ENCODE measurements around the gene CDKAL1.
"Not testable (repeated sequence)": the region's sequence is repeated elsewhere in the genome, so short reads cannot be mapped to it uniquely, and the experiment has no call there.

The CDKAL1 gene

DNA sequence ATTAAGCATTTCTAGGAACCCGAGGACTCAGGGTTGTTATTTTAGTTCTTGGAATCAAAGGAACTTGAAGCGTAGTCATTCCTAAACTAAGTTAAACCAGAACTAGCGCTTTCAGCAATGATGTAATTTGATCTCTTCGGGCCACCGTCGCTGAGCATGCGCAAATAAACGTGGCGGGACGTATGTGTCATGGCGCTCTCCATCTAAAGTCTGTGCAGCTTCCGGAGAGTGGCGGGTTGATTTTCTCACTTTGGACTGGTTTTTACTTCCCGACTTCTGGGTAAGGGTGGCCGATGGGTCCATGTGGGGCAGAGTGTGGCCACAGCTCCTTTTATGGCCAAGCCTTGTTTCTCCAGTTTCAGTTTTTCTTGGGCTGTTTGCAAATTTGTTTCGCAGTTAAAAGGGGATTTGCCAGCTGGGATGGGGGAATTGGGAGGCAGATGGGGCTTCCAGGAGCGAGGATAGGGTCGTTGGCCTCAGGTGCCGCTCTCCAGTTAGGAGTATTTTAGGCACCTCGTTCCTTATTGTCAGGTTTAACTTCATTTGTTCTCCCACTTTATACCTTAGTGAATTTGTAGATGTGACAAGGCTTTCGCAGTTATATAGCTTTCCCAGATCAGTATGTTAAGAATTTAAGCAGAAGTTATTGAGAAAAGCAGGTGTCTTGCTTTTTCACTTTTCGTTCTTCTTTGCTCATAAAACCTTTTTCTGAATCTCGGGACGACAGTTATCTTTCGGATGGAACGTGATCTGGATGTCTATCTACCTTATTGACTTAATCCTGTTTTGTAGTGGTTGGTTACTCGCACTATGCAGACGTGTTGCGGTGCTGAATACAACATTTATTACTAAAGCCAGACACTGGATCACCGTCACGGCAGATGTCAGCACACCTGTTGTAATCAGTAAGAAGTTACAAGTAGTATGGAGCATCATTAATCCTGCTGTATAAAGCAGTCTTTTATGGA, at the start of gene CDKAL1:
CDKAL1 (plus strand) TSS at position 163 of the 968 bp plus-strand sequence. CDS start 11,894 bp downstream, outside the sequence.
- DNase-seq (ENCODE audit: low read depth in 2 of 2): peak; percentile 76 to 77

DNA sequence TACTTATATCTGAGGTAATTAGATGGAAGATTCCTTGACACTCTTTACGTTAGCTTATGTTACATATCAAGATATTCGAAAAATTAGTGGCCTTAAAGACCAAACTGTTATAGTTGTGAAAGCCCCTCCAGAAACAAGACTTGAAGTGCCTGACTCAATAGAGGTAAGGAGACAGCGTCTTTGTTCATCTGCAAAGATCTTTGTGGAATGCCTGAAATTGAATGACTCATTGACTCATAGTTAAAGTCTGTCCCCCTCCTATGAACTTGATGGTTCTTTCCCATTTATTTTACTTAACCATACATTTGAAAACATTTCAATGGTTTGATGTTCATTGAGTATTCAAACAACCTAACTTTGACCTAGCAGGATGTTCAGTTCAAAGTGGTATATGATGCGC, 47.6 kb upstream of the CDKAL1 start:
- no peak for DNase-seq (ENCODE audit: low read depth in 2 of 2)

DNA sequence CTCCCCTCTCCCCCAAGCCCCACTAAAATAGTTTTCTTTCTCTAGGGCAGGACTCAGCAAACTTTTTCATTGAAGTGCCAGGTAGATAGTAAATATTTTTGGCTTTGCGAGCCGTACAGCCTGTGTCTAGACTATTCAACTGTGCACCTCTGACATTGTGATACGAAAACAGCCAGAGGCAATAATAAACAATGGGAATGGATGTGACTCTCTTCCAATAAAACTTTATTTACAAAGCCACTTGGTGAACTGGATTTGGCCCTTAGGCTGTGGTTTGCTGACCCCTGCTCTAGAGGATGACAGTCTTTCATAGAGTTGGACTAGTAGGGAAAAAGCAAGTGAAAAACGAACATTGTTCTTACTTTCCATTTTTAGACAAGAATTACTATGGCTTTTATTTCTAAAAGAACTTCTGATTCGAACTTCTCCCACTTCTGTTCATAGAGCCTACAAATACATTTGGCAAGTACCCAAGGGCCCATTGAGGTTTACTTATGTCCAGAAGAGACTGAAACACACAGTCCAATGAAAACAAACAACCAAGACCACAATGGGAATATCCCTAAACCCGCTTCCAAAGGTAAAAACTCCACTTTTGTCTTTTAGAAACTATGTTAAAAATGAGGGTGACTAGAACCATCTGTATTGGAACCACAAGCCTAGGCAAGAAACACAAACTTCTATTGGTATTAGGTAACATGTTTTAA, 46.4 kb upstream of the CDKAL1 start:
- no peak for DNase-seq (ENCODE audit: low read depth in 2 of 2)

DNA sequence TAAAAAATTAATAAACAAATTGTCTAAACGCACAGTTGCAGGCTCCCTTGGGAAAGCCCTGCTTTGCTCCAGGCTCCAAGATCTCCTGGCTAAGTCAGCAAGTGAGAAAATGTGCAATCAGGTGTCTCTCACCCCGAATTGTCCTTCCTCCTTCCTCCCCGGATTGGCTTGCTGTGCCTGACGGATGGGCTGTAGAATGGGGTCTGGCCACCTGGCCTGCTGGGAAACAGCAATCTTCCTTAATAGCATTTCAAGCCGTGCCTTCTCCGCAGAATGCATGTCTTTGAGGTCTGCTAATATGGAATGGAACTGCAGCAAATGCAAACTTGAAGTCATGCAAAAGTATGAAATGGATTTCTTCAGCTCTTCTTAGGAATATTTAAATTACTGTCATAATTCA, 43.7 kb upstream of the CDKAL1 start:
- no peak for DNase-seq (ENCODE audit: low read depth in 2 of 2)

DNA sequence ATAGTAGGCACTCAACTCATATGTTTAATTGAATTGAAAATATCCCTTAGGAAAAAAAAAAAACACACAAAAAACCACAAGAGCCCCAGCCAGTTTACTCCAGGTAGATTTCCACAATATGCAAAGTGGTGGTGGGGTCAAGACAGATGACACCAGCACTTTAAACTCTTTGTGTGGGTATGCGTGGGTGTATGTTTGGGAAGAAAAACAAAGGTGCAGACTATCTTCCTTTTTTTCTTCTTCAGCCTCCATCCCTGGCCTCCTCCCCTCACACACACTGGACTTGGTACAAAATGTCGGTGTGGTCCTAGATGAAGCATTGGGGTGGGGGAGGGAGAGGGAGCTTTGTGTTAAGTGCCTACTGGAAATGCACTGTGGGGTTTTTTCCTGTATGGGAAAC, 42.2 kb upstream of the CDKAL1 start:
- no peak for DNase-seq (ENCODE audit: low read depth in 2 of 2)

- no peak for DNase-seq (ENCODE audit: low read depth in 2 of 2)
Measured at GRCh38 chr6:20497216-20498040, 36.8 kb upstream of the CDKAL1 start.

DNA sequence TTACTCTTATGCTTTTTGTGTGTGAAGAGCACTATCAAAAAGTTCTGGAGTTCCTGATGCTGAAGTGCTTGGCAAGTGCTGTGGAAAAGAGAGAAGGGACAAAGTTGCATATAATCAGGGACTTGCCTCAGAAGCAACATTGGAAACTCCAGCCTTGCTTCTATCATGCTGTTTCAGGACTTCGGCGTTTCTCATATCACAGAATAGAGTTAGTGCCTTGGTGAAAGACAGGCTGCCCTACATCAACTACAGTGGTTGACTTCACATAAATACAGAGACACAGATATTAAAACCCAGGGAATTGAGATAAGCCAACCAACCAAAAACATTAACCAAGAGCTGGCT, 36.2 kb upstream of the CDKAL1 start:
- no peak for DNase-seq (ENCODE audit: low read depth in 2 of 2)

GRCh38 chr6:20509212-20509611, 25.0 kb upstream of the CDKAL1 start:
- no peak for DNase-seq (ENCODE audit: low read depth in 2 of 2)

DNA sequence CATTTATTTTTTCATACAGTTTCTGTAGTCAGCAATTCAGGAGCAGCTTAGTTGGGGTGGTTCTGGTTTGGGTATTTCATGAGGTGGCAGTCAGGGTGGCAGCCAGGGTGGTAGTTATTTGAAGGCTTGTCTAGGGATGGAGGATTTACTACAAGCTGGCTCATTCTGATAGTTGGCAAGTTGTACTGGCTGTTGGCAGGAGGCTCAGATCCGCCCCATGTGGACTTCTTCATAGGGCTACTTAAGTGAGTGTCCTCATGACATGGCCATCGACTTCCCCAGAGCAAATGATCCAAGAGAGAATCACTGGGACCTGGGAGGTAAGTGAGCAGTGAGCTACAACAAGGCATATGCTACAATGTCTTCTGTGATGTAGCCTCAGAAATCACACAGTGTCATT, 22.4 kb upstream of the CDKAL1 start:
- no peak for DNase-seq (ENCODE audit: low read depth in 2 of 2)

GRCh38 chr6:20525208-20525607, 9.0 kb upstream of the CDKAL1 start:
- not testable (repeated sequence) for DNase-seq (ENCODE audit: low read depth in 2 of 2)

DNA sequence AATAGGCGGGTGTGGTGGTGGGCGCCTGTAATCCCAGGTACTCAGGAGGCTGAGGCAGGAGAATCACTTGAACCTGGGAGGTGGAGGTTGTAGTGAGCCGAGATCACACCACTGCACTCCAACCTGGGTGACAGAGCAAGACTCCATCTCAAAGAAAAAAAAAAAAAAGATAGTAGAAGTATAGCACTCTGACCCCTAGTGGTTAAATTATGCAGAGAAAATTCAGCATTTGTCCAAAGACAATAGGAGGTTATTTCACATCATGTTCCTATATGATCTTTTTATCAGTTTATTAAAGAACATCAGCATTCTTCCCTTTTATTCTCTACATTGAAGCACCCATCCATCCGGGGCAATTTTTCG, 5.2 kb upstream of the CDKAL1 start:
- DNase-seq (ENCODE audit: low read depth in 2 of 2): not testable (repeated sequence)

DNA sequence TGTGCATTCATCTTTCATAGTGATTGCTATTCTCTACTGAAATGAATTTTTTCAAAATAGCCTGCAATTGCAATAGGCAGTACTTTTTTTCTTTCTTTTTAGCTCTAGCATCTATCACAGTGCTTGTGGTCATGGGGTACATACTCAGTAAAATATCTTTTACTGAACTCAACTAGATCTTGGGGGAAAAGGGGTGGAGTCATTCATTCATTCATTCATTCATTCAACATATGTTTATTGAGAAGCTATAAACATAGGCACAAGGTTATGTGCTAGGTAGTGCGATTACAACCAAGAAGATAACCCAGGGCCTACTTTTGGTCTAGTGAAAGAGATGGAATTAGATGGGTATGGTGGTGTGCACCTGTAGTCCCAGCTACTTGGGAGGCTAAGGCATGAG, 1.4 kb upstream of the CDKAL1 start:
- DNase-seq (ENCODE audit: low read depth in 2 of 2): no peak

- no peak for DNase-seq (ENCODE audit: low read depth in 2 of 2)
Measured at GRCh38 chr6:20533746-20534294, 437 bp upstream of the CDKAL1 start.

DNA sequence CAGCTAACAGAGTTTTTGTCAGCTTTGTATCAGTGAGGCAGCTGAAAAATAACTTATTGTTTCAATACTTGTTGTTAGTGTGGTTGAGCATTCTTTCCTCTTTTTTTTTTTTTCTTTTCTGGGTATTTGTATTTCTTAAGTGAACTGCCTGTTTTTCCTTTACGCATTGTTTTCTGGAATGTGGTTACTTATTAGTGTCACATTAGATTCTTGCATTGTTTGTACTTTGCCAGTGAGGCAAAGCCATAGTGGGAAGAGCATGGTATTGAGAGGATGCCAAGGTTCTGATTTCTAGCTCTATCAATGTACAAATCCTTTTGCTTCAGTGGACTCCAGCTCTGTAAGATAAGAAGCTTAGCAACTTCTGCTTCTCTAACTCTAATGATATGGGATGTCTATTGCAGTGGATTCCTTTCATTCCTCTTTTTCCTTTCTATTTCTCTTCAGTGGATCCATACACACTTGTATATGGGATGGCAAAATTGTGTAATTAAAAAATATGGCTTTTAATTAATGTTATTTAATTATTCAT, 3.9 kb downstream of the CDKAL1 start:
- no peak for DNase-seq (ENCODE audit: low read depth in 2 of 2)

DNA sequence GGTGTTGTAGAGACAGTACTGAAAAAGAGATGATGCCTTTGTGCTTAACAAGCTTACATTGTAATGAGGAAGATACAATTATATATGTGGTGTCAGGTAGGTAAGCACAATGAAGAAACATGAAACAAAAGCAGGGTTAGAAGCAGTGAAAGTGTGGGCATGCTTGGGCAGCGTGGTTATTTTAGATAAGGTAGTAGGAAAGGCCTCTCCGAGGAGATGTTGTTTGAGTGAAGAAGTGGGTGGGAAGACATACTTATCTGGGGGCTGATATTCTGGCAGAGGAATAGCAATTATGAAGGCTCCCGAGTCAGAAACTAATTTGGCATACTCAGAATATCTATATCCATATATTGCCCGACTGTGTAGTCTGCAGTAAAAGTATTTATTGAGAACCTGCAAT, 4.7 kb downstream of the CDKAL1 start:
- DNase-seq (ENCODE audit: low read depth in 2 of 2): no peak

- DNase-seq (ENCODE audit: low read depth in 2 of 2): no peak
Measured at GRCh38 chr6:20539387-20539786, 5.1 kb downstream of the CDKAL1 start.

- DNase-seq (ENCODE audit: low read depth in 2 of 2): no peak
Measured at GRCh38 chr6:20540683-20541082, 6.4 kb downstream of the CDKAL1 start.

DNA sequence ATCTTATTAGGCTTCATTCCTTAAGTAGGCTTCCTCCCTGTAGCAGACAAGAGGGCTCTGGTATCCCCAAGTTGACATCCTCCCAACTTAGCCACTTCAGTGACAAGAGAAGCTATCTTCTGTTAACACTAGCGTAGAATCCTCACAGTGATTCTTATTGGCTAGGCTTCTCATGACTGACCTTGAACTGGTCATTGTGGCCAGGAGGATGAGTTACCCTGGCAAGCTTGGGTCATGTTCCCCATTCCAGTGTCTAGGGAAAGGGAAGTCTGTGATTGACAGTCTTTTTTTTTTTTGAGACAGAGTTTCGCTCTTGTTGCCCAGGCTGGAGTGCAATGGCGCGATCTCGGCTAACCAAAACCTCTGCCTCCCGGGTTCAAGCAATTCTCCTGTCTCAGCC, 7.1 kb downstream of the CDKAL1 start:
- no peak for DNase-seq (ENCODE audit: low read depth in 2 of 2)

- DNase-seq (ENCODE audit: low read depth in 2 of 2): no peak
Measured at GRCh38 chr6:20542927-20543602, 8.8 kb downstream of the CDKAL1 start.

DNA sequence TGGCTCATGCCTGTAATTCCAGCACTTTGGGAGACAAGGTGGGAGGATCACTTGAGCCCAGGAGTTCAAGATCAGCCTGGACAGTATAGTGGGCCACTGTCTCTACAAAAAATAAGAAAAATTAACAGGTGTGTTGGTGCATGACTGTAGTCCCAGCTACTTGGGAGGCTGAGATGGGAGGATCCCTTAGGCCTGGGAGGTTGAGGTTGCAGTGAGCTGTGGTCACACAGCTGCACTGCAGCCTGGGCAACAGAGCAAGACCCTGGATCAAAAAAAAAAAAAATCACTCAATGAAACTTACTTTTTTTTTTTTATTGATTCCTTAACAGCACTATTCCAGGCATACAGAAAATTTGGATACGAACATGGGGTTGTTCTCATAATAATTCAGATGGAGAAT, 14.0 kb downstream of the CDKAL1 start:
- no peak for DNase-seq (ENCODE audit: low read depth in 2 of 2)

DNA sequence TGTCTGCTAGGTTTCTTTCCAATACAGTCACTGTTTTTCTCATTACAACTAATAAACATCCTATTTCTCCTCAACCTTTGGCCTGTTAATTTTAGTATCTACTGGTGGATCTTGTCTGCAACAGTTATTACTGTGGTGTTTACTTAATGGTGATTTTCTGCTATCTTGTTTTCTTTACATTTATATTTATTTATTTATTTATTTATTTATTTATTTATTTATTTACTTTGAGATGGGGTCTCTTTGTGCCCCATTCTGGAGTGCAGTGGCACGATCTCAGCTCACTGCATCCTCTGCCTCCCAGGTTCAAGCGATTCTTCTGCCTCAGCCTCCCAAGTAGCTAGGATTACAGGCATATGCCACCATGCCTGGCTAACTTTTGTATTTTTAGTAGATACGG, 15.1 kb downstream of the CDKAL1 start:
- DNase-seq (ENCODE audit: low read depth in 2 of 2): not testable (repeated sequence)
